HG03066 (cell line): Measurements from ENCODE around the gene SMIM5.
A peak's percentile ranks its signal among the peaks of the same experiment; 100 is the strongest.

Experiments used
- ATAC-seq: cut with Tn5 transposase; IDR thresholded peaks from one replicate; pipeline ENCODE4 v1.9.1; 2021; ENCODE audit warnings: low read depth; ENCODE audit not compliant: unreplicated experiment

SMIM5 gene

GRCh38 chr17:75638893-75639292 is 5.7 kb downstream of the SMIM5 start:
- no peak for ATAC-seq

DNA sequence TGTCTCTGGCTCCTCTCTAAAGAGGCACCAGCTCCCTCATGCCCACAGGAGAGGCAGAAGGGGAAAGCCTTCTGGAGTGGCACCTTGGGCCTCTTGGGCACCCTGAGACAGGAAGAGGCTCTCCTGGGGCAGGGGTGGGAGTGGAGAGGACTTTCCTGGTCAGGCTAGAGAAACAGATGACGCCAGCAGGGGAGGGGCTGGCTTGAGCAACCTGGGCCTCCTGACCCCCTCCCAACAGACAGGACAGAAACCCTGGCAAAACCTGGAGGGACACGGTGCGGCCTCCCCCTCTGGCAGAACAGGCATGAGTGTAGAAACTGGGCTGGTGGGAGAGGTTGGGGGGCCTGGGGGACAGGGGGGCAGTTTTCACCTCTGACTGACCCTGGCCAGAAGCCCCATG is 6.1 kb downstream of the SMIM5 start:
- no peak for ATAC-seq

GRCh38 chr17:75639771-75640555 is 6.7 kb downstream of the SMIM5 start:
- no peak for ATAC-seq

- no peak for ATAC-seq
These were observed 7.4 kb downstream of the SMIM5 start for GRCh38 chr17:75640556-75641119.

- no peak for ATAC-seq
These were observed 8.1 kb downstream of the SMIM5 start for GRCh38 chr17:75641343-75641742.

- no peak for ATAC-seq
These were observed 9.0 kb downstream of the SMIM5 start for GRCh38 chr17:75642182-75642783.

- no peak for ATAC-seq
These were observed 9.8 kb downstream of the SMIM5 start for GRCh38 chr17:75642784-75643642.

DNA sequence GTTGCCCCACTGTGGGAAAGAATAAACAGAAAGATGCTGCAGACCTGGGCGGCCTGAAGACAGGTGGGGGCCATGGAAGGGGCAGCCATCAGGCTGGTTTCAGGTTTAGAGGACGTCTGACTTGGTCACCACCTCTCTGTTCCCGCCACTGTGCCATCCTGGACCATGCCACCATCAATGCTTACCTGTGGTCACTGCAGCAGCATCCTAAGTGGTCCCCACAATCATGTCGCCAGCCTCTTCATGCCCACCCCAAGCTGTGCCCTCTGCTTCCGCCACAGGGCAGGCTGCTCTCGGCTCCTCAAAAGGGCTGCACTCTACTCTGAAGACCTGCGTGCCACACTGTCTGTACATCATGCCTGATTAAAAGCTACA is 10.4 kb downstream of the SMIM5 start:
- no peak for ATAC-seq

- ATAC-seq, result no peak
These were observed 12.3 kb downstream of the SMIM5 start for GRCh38 chr17:75645501-75645888.

- ATAC-seq, result peak; percentile 89
These were observed 12.8 kb downstream of the SMIM5 start for GRCh38 chr17:75645889-75646637.

DNA sequence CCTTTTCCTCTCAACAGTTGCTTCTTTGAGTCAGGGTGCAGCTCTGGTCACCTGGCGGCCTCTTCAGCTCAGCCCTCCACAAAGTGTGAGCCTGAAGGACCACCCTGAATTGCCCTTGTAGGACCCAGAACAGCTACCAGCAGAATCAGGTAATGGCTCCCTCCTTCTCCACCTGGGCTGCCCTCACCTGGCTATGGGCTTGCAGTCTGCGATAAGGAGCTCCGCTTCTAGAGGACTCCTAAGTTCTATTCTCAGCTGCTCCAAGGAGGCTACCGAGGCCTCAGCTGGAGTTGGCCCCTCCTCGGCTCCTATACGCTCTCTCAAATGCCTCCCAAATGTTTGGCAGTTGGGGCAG is 13.4 kb downstream of the SMIM5 start:
- ATAC-seq, result no peak

GRCh38 chr17:75647061-75647460 is 13.8 kb downstream of the SMIM5 start:
- no peak for ATAC-seq

GRCh38 chr17:75647921-75648320 is 14.7 kb downstream of the SMIM5 start:
- no peak for ATAC-seq

DNA sequence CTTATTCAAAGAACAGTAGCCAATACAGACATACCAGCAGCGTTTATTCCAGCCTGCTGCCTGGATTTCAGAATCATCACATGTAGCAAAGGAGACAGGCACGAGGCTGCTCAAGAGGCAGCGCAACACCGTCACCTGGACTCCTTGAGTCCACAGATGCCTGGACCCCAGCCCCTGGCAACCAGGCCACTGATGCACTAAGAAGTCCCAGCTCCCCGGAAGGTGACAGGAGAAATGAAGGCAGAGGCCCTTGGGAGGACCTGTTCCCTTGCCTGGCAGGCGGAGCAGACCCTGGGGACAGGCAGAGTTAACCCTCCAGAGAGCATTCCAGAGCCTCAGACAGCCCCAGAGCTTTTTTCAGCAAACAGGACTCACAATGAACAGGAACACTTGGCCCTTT is 16.5 kb downstream of the SMIM5 start:
- no peak for ATAC-seq

DNA sequence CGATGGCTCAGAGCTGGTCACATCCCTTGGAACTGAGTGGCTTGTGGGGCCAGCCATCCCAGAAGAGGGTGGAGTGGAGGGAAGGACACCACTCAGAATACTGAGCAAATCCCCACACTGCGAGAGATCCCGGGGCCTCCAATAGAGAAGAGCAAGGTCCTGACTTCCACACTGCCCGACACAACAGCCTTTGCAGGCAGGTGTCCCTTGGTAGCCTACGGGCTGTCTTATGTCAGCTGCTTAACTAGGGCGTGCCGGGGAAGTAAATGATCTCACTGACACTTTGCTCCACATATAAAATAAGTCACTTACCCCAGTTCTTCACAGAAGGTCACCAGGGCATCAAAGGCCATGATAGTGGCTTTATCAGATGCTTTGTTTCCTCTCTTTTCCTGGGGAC is 17.6 kb downstream of the SMIM5 start:
- no peak for ATAC-seq

- no peak for ATAC-seq
These were observed 19.1 kb downstream of the SMIM5 start for GRCh38 chr17:75652341-75652740.

GRCh38 chr17:75652934-75653549 is 19.8 kb downstream of the SMIM5 start:
- no peak for ATAC-seq

DNA sequence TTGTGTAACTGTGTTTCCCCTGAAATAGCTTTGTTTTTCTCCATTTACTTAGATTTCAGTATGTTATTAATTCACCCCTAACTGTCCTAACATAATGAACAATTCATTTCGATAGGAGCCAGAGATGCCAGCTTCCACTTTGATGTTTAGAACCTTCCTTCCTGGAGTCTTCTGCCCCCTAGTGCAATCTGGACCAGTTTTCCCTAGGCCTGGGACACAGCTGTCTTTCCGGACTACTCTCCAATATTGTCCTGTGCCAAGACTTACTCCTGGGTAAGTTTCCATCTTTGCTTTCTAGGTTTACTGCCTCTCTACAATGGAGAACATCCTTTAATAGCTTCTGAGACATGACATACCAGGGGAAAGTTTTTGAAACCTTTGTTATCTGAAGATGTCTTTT is 20.9 kb downstream of the SMIM5 start:
- ATAC-seq, result no peak

DNA sequence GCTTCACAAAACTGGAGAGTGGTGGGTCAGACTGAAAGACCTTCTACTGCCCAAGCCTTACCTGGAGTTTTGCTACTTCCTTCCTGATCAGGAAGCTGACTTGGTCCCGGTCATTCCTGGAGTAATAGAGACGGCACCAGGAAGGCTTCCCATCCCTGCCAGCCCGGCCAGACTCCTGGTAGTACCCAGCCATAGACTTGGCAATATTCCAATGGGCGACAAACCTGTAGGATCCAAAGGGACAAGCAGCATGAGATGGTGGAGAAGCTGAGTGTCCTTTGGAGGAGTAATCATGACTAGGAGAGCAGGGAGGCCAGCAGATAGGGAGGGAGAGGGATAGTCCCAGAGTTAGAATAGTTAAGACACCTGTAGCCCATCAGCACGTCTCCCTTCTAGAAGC is 25.0 kb downstream of the SMIM5 start:
- no peak for ATAC-seq

- ATAC-seq, result no peak
These were observed 28.3 kb downstream of the SMIM5 start for GRCh38 chr17:75661531-75661930.
